Left lung (tissue), 10 donors: ENCODE measurements around the gene GPBAR1. TPM values are rescaled to one million over a fixed set of nuclear protein-coding genes. Genes with fewer than 3 reads are reported as not detected.

Experiments used
- ATAC-seq: fragments of 200-7000 bp; cut with Tn5 transposase; one replicate; pipeline ENCODE4 v1.9.1; 2020; ENCODE audit warnings: moderate library complexity
- DNase-seq, 4 donors: peaks; one replicate each; pipeline ENCODE4 v3.0.0-alpha.2; 2013 to 2020
- H3K27ac ChIP-seq, 2 donors: fragments of 200-600 bp; sonication (generic) in 1 of 2; one replicate each; pipeline versions ENCODE4 v1.5.0 to v1.8.0; 2020 to 2021
- H3K27me3 ChIP-seq, 2 donors: fragments of 200-600 bp; sonication (generic) in 1 of 2; one replicate each; pipeline versions ENCODE4 v1.5.0 to v1.8.0; 2020 to 2021
- H3K36me3 ChIP-seq, 2 donors: fragments of 200-600 bp; sonication (generic) in 1 of 2; one replicate each; pipeline versions ENCODE4 v1.5.0 to v1.8.0; 2020 to 2021
- H3K4me1 ChIP-seq, 2 donors: fragments of 200-600 bp; one replicate each; pipeline ENCODE4 v1.8.0; 2021
- H3K4me3 ChIP-seq, 2 donors: fragments of 200-600 bp; sonication (generic) in 1 of 2; one replicate each; pipeline versions ENCODE4 v1.5.0 to v1.8.0; 2020 to 2021; ENCODE audit warnings: mild to moderate bottlenecking in 1 of 2
- H3K9me3 ChIP-seq, 2 donors: fragments of 200-600 bp; sonication (generic) in 1 of 2; one replicate each; pipeline versions ENCODE4 v1.5.0 to v1.8.0; 2020 to 2021
- intact Hi-C, 2 donors: fragments of 100-400 bp; cut with DNase I; formaldehyde crosslinking; loops; one replicate each; pipeline versions ENCODE4 v1.11.2 to v1.14.2; 2022
- polyA plus RNA-seq, 6 donors: library from polyadenylated mRNA; unstranded; fragments of 120-200 nt; gene quantifications; one replicate each; pipeline ENCODE4 v1.2.1, GENCODE V29; 2013; ENCODE audit not compliant: insufficient read length in 6 of 6
- total RNA-seq, 2 donors: library from RNA; stranded (reverse); fragmentation: NEBNext Ultra II Directional; extraction: Animal tissue kit (Norgen Biotek cat#: 25700); gene quantifications; one replicate each; pipeline ENCODE4 v1.2.1, GENCODE V29; 2021
- TF ChIP-seq, protein P1 (sequence below), 2 donors: fragments of 200-600 bp; sonication (generic) in 1 of 2; IDR thresholded peaks; one replicate each; pipeline versions ENCODE4 v1.5.0 to v1.8.0; 2021; ENCODE audit warnings: antibody characterized with exemption in 2 of 2
- donor health status: DM: no; HTN: yes; CAD: no.
- donor health status: DM: no; HTN: no; CAD: no.

Gene GPBAR1
- total and polyA plus RNA-seq, 8 donors, result 0.88 to 4.3 (median 1.3) TPM

DNA sequence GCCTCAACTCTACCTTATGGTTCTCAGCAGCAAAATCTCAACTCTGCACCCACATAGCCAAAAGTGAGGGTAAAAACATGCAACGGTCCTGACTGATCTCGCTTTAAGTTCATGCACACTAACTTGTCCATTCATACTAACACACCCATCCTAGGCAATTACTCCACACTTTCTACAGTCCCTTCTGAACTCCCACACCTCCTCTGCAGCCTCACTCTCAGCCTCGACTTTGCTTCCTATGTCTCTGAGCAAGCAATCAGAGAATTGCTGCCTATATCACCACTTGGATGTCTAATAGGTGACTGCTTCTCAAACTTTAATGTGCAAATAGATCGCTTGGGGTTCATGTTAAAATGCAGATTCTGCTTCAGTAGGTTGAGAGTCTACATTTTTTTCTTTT lies 39.3 kb downstream of the GPBAR1 start:
- Histone ChIP-seq H3K27me3 (no peaks in the 10 kb centered on the region), H3K4me1 (peaks cover 0 to 16% of the 10 kb centered on the region in 2 donors), H3K36me3 (no peaks in the 10 kb centered on the region), H3K4me3 (no peak overlapping the region), H3K9me3 (no peaks in the 10 kb centered on the region), H3K27ac (no peak overlapping the region)
- intact Hi-C loops, result loop anchor here in 1 of 2 donors (10.0 kb wide), 1 partner anchor 165 kb away; no protein-coding TSS in a partner anchor
- TF ChIP-seq, protein P1, sequence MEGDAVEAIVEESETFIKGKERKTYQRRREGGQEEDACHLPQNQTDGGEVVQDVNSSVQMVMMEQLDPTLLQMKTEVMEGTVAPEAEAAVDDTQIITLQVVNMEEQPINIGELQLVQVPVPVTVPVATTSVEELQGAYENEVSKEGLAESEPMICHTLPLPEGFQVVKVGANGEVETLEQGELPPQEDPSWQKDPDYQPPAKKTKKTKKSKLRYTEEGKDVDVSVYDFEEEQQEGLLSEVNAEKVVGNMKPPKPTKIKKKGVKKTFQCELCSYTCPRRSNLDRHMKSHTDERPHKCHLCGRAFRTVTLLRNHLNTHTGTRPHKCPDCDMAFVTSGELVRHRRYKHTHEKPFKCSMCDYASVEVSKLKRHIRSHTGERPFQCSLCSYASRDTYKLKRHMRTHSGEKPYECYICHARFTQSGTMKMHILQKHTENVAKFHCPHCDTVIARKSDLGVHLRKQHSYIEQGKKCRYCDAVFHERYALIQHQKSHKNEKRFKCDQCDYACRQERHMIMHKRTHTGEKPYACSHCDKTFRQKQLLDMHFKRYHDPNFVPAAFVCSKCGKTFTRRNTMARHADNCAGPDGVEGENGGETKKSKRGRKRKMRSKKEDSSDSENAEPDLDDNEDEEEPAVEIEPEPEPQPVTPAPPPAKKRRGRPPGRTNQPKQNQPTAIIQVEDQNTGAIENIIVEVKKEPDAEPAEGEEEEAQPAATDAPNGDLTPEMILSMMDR (IDR thresholded peaks at IDR 0.05), result no peak
- DNase-seq (no peak), ATAC-seq (no peak)

DNA sequence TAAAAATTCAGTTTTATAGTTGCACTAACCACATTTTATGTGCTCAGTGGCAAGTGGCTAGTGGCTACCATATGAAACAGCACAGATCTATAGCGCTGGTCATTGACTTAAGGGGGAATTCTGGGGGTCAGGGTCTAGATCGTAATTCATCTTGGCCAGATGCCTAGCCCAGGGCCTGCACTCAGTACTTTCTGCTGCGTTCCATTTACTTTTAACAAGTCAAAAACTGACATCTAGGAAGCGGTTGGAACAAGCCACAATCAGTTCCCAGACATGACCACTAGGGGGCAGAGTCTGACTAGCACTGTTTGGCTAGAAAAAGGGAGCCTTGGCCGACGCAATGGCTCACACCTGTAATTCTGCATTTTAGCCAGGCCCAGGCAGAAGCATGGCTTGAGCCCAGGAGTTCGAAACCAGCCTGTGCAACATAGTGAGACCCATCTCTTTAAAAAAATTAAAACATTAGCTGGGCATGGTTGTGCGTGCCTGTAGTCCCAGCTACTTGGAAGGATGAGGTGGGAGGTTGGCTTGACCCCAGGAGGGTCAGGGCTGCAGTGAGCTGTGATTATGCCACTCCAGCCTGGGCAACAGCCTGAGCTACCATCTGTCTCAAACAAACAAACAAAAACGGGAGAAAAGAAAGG lies 40.5 kb downstream of the GPBAR1 start:
- Histone ChIP-seq H3K4me1 (peaks cover 0 to 11% of the 10 kb centered on the region in 2 donors), H3K27ac (no peak overlapping the region), H3K36me3 (no peaks in the 10 kb centered on the region), H3K27me3 (no peaks in the 10 kb centered on the region), H3K9me3 (no peaks in the 10 kb centered on the region), H3K4me3 (no peak overlapping the region)
- TF ChIP-seq, protein P1 (IDR thresholded peaks at IDR 0.05), result peak; percentile 98
- intact Hi-C loops, result loop anchor here in 1 of 2 donors (10.0 kb wide), 1 partner anchor 164 kb away; no protein-coding TSS in a partner anchor
- ATAC-seq (peak; percentile 94), DNase-seq (peak in 3 of 4 donors; percentile 71 to 89 (median 85))

DNA sequence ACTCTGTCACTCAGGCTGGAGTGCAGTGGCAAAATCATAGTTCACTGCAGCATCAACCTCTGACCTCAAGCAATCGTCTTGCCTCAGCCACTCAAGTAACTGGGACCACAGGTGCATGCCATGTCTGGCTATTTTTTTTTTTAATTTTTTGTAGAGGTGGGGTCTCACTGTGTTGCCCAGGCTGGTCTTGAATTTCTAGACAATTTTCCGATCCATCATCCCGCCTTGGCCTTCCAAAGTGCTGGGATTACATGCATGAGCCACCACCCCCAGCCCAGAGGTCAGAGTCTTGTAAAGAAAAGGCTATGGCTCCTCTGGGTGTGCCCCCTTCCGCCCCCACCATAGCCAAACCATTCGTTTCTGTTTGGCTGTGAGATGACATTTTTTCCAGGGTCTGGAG lies 44.6 kb downstream of the GPBAR1 start:
- intact Hi-C loops, result loop anchor here in 1 of 2 donors (10.0 kb wide), 1 partner anchor 159 kb away; no protein-coding TSS in a partner anchor
- Histone ChIP-seq H3K4me1 (peaks cover 0 to 20% of the 10 kb centered on the region in 2 donors), H3K27ac (no peak overlapping the region), H3K9me3 (no peaks in the 10 kb centered on the region), H3K4me3 (no peak overlapping the region), H3K27me3 (no peaks in the 10 kb centered on the region), H3K36me3 (no peaks in the 10 kb centered on the region)
- ATAC-seq (no peak), DNase-seq (no peak)
- TF ChIP-seq, protein P1 (IDR thresholded peaks at IDR 0.05), result no peak

DNA sequence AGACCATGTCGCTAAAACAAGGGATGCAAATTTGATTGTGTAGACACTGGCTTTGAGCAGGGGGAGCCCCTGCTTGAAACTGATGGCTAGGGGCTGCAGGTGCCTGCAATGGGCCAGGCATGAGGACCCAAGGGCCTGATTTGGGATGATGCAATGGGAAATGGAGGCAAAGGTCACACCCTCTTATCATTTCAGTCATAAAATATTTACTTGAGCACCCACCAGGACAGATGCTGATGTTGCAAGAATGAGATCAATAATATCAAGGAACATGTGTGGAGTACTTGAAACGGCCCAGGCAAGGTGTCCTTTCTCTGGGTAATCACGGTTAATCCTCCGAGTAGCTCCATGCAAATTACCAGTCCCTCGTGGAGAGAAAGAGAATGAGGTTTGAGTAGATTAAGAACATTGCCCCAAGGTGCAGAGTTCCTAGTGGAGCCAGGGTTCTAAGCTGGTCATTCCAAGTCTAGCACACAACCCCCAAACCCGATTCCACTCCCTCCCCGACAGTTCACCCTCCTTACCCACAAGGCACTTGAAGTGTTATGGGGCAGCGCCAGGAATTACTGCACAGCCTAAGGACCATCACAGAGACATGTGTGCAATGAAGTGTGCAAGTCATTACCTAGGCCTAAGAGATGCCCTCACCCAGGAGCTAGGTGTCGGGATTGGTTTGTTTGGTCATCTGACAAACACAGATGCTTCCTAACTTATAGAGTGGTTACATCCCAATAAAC lies 45.5 kb downstream of the GPBAR1 start:
- intact Hi-C loops, result loop anchor here in 1 of 2 donors (10.0 kb wide), 1 partner anchor 158 kb away; no protein-coding TSS in a partner anchor
- H3K27ac ChIP-seq, result no peak overlapping the region
- no peak for ATAC-seq

More for the DNA sequence above, 45.5 kb downstream of the GPBAR1 start:
- Histone ChIP-seq H3K9me3 (no peaks in the 10 kb centered on the region), H3K4me1 (peaks cover 0 to 22% of the 10 kb centered on the region in 2 donors), H3K27me3 (no peaks in the 10 kb centered on the region), H3K4me3 (no peak overlapping the region), H3K36me3 (no peaks in the 10 kb centered on the region)
- TF ChIP-seq, protein P1 (IDR thresholded peaks at IDR 0.05), result no peak
- DNase-seq, result no peak
